Activated CD4-positive, alpha-beta T cell treated with anti-CD3 and anti-CD28 coated beads, Interleukin-2, amount 50 U/mL, for 24 hours (primary cell): ENCODE measurements around the gene RELN.

Source experiments
- DNase-seq, 2 donors: peaks; one replicate each; pipeline ENCODE4 v3.0.0-alpha.2; 2020; ENCODE audit warnings: low read depth in 1 of 2, low spot score in 1 of 2

RELN gene

GRCh38 chr7:103990991-103991390 is 1.5 kb upstream of the RELN start:
- DNase-seq, result no peak

GRCh38 chr7:103989785-103990767 is 618 bp upstream of the RELN start:
- DNase-seq, result no peak

DNA sequence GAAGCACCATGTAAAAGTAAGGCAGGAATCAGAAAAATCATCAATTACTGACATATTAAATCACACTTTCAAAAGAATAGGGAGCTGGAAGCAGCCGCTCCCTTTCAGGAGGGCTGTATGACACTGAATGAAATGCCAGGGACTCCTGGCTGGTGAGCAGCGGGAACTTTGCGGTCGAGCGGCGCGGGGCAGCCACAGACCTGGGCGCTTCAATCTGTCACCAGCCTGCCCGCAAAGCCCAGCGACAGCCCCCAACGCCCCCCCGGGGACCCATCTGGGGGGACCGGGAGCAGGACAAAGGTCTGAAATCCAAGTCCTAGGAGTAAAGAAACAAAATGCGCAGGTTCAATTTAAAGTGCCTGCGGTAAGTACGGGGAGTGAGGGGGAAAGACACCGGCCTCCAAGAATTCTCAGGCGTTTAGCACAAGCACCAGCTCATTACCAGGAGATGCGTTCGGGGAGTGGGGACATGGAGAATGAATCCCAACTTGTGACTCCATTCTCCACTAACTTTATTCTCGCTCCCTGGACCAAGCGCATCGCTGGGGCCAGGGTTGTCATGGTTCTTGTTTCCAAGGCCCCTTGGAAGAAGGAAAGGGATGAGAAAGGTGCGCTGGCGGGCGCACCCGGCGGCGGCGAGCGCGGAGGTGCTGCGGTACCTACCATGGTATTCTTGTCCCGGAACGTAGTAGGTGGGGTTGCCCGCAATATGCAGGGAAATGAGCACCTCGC is 824 bp downstream of the RELN start:
- DNase-seq, result no peak

DNA sequence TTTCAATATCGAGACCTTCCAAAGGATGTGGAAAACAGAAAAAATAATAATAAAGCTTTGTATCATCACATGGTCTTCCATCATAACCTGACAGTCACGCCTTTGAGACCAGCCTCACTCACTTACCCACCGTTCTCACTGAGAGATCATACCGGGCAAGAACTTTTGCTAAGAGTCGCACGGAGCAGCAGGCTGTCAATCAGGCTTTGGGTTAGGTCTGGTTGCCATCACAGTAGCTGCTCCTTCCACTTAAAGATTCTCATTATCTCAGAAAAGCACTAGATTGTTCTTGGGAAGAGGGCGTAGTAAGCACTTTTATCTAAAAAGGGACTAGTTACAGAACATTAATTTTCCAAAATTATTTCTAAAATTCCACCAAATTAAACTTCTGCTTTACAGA is 2.0 kb downstream of the RELN start:
- DNase-seq, result no peak

GRCh38 chr7:103985565-103986126 is 3.8 kb downstream of the RELN start:
- DNase-seq, result no peak

DNA sequence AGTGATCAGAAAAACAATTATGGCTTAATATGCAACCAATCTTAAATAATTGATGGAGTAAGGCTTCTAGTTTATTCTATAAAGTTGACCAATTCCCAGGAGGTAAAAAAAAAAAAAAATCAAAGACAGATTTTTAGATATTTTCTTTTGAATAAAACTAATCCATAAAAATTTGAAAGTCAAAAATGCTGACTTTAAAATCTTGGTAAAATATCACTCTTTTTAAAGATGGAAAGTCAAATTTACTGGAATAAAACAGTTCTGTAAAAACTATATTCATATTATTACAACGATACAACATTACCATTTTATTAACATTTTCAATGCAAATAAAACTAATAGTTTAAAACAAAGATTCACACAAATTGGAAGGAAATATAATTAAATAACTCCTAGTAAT is 5.4 kb downstream of the RELN start:
- DNase-seq, result no peak

DNA sequence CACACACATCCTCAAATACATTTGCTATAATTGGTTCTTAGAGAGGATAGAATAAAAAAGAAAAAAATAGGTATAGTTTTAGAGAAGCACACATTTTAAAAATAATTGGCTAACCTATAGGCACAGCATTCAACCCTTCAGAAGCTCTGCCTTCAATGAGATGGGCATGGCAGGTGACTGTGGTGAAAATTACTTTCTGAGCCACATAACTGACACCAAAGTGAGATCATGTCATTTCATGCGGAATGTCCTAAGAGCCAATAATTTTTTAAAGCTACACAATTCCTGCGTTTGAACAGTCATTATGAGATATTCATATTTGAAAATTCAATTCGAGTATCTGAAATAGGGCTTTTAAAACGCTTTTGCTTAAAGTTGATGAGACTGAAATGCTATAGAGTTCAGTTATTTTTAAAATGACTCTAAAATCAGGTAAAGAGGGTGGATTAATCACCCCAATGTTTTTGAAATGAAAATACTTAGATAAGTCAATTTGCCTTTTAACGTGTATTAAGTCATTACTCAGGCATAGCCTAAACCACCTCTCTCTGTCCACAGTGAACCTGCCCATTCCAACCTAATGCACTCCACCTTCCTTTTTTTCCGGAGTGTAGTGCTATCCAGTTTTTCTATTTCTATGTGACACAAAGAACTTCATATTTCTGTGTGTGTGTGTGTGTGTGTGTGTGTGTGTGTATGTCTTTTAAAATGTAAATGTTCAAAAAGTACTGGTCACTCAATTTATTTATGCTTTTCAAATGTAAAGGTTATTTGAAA is 6.1 kb downstream of the RELN start:
- no peak for DNase-seq

DNA sequence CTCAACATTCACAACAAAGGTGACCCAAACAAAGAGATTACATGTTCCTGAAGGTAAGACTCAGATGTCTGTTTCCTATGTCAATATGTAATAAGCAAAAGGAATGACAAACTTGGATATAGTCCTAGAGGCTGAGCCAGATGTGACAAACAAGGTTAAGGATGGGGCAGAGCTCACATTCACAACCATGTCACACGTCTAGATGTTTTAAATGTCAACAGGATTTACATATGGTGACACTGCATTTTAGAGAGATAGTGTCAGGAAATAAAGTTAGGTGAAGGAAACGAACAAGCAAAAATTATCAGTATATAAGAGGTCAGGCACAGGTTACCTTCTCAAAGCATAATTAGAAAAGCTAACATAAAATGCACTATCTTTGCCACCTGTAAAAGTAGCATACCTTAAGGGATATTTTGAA is 8.4 kb downstream of the RELN start:
- no peak for DNase-seq

DNA sequence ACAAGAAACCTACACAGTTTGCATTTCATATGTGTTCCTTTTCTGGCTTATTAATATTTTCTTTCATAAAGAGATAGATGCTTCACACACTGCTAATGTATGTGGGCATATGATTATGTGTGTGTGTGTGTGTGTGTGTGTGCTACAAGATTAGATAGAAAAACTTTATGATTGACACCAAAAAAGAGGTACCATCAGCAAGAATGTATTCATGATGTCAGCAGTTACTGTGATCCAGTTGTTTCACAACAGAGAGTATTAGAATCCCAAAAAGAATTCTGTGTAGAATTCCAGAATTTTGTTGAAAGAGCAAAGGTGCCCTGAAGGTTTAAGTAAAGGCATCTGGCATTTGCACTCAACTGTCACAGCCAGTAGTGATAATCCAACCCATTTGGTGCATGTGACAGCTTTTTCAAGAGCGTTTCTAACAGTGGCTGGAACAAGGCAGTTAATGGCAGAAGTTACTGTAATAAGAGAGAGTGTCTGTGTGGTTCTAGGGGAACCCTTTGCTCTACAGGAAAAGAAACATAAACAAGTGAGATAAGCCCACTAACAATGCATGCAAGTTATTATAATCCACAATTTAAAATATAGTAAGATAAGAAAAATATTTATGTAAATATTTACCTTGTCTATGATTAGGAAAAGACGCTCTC is 16.6 kb downstream of the RELN start:
- no peak for DNase-seq

GRCh38 chr7:103967401-103967800 is 22.1 kb downstream of the RELN start:
- no peak for DNase-seq

DNA sequence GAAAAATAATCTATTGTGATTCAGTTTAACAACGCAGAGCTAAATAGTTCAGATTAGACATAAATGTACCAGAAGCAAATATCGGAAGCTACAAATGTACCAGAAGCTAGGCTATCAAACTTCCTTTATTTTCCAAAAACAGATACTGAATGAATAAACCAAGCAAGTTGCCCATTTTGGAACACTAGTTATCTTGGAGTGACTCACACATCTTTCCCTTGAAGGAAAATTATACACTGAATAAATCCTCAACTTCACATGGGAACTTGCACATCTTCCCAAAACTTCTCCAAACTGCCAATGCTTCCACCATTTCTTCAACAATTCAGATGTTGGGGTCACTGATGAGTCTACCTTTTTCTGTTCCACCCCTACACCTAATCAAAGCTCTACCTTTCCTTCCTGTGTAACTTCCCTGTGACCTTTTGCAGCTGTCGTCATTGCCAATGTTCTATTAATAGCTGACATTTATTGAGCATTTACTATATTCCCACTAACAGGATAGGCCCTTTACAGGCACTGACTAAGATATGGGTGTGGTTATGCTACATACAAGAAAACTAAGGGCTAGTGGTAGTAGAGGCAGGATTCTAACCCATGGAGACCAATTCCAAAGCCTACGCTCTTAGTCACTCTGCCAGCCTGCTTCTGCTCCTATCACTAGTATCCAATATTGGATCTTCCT is 22.7 kb downstream of the RELN start:
- DNase-seq, result no peak

DNA sequence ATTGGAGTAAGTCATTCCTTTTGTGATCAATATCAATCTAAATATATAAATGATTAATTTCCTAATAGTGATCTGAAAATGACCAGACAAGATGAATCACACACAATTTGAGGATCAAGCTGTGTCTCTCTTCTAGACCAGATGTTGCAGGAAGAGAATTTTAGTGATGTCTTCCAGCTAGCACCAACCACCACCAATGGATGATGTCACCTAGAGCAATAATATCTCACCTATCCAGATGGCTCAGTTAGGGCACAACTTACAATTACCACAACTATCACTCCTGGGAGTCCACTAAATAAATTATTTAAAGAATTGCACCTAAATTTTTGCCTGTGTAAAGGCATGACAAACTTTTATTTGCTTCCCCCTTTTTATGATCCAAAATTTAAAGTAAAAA is 25.2 kb downstream of the RELN start:
- DNase-seq, result no peak

DNA sequence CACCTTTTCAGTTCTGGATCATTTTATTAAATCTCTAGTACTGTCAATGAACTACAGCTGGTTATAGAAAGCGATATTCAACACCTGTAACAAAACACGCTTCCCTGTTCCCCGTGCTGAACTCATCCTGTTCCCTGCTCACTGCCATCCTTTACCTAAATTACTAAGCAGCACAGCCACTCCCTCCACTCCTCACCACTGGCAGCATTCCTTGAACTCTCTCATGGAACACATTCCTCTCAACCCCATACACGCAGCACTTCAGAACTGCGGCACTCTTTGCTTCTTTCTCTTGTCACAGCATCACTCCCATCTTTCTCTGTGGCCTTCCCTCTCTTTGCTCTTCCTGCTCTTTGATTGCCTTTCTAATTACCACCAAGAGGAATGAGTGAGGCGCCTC is 27.4 kb downstream of the RELN start:
- no peak for DNase-seq

- DNase-seq, result no peak
Observed at GRCh38 chr7:103958284-103958818, 31.1 kb downstream of the RELN start.

DNA sequence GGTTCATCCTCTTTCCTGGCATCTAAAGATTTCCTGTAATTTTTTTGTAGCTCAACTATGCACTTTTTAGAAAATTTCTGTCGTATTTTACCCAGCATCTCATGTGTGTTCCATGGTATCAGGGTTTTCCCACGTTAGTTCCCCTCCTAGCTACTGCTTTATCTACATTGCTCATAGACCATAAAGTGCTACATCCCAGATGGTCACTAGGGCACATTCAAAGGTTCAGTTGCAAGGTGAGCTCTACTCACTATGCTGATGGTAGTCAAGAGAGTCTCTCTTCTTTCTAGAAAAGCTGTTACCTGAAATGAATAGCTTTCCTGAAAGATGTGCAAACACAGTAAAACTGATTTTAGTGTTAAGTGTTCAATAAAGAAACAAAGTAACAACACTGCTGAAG is 33.5 kb downstream of the RELN start:
- DNase-seq, result no peak

- no peak for DNase-seq
Observed at GRCh38 chr7:103952408-103952807, 37.0 kb downstream of the RELN start.

- no peak for DNase-seq
Observed at GRCh38 chr7:103951311-103951710, 38.1 kb downstream of the RELN start.

GRCh38 chr7:103949374-103949773 is 40.1 kb downstream of the RELN start:
- DNase-seq, result no peak

GRCh38 chr7:103947026-103947655 is 42.3 kb downstream of the RELN start:
- DNase-seq, result no peak
